A549 (cell line): Measurements from ENCODE around the gene RHOBTB1. TPM values are rescaled to one million over a fixed set of nuclear protein-coding genes. Genes with fewer than 3 reads are reported as not detected.

ENCODE experiments used
- ATAC-seq, 2 experiments: fragments of 200-7000 bp in 1 of 2; fragments of >200 bp in 1 of 2; cut with Nextera tagmentation in 1 of 2; cut with Tn5 transposase in 1 of 2; 3 replicates each; pipeline versions ENCODE4 v1.8.0 to v1.9.1; 2018 to 2020; ENCODE audit warnings: mild to moderate bottlenecking in 1 of 2, moderate library complexity in 1 of 2
- CTCF ChIA-PET: fragments of 300-600 bp; sonication (Branson Sonifier 250); formaldehyde crosslinking; extraction: SDS; loops from one replicate; lab custom pipeline; 2021; ENCODE audit warnings: antibody characterized with exemption, inconsistent platforms; lab: Yijun Ruan, JAX
- POLR2A ChIA-PET: fragments of 350-600 bp; formaldehyde crosslinking; extraction: SDS; loops from one replicate; lab custom pipeline; 2021; ENCODE audit warnings: antibody characterized with exemption, inconsistent platforms; lab: Yijun Ruan, JAX
- DNase-seq, 2 experiments: peaks; one replicate each; pipeline versions ENCODE4 v3.0.0 to v3.0.0-alpha.2; 2011 to 2016; ENCODE audit warnings: low read depth in 1 of 2, low spot score in 1 of 2
- FAIRE-seq: peaks from 2 replicates; lab custom pipeline; 2011; peaks lifted over from hg19 to GRCh38; lab: Jason Lieb, UNC
- H3K27ac ChIP-seq, 2 experiments: fragments of >200 bp; sonication (Bioruptor Twin); formaldehyde crosslinking; 3 replicates each; pipeline ENCODE4 v1.5.1; 2016 to 2017
- H3K4me1 ChIP-seq: fragments of >200 bp; sonication (Bioruptor Twin); formaldehyde crosslinking; 3 replicates; pipeline ENCODE4 v1.6.1; 2016
- H3K4me2 ChIP-seq: fragments of >200 bp; sonication (Bioruptor Twin); formaldehyde crosslinking; 3 replicates; pipeline ENCODE4 v1.6.1; 2016
- H3K4me3 ChIP-seq: fragments of >200 bp; sonication (Bioruptor Twin); formaldehyde crosslinking; 3 replicates; pipeline ENCODE4 v1.5.1; 2016
- H3K9me3 ChIP-seq: fragments of >200 bp; sonication (Bioruptor Twin); formaldehyde crosslinking; 3 replicates; pipeline ENCODE4 v1.6.1; 2016
- ATOH8 ChIP-seq: fragments of 250-450 bp; sonication (Bioruptor Pico); IDR thresholded peaks from 2 replicates; pipeline ENCODE4 v1.5.0; 2020; ENCODE audit warnings: low read depth, mild to moderate bottlenecking, moderate library complexity
- BHLHE40 ChIP-seq: IDR thresholded peaks from 2 replicates; pipeline ENCODE4 v1.6.1; 2012; ENCODE audit warnings: low read depth, low read length, inconsistent platforms
- CBX2 ChIP-seq: fragments of 200-600 bp; sonication (generic); IDR thresholded peaks from 2 replicates; pipeline ENCODE4 v1.6.1; 2016; ENCODE audit warnings: low read depth, mild to moderate bottlenecking, borderline replicate concordance
- CHD2 ChIP-seq: fragments of 150-350 bp; IDR thresholded peaks from 2 replicates; pipeline ENCODE4 v1.6.1; 2014; ENCODE audit warnings: low read length; ENCODE audit not compliant: partially characterized antibody
- ELK1 ChIP-seq: fragments of 150-350 bp; IDR thresholded peaks from 2 replicates; pipeline ENCODE4 v1.6.1; 2014; ENCODE audit warnings: low read depth, mild to moderate bottlenecking, low read length
- EP300 ChIP-seq, 2 experiments: fragments of >200 bp; sonication (Bioruptor Twin); formaldehyde crosslinking; IDR thresholded peaks; 2 replicates in 1 of 2; 3 replicates in 1 of 2; pipeline ENCODE4 v1.6.1; 2016 to 2017
- FOSB ChIP-seq: fragments of 250-450 bp; sonication (Bioruptor Pico); IDR thresholded peaks from 2 replicates; pipeline ENCODE4 v1.5.0; 2020; ENCODE audit warnings: mild to moderate bottlenecking, moderate library complexity
- FOSL2 ChIP-seq, 2 experiments: fragments of 450-650 bp in 1 of 2; fragments of >200 bp in 1 of 2; sonication (Bioruptor Twin) in 1 of 2; formaldehyde crosslinking; IDR thresholded peaks; 2 replicates each; pipeline versions ENCODE4 v1.5.0 to v1.6.1; 2016 to 2020; ENCODE audit warnings: mild to moderate bottlenecking in 1 of 2, moderate library complexity in 1 of 2
- FOXS1 ChIP-seq: fragments of 250-450 bp; sonication (Bioruptor Pico); IDR thresholded peaks from 2 replicates; pipeline ENCODE4 v1.5.0; 2020; ENCODE audit warnings: mild to moderate bottlenecking, moderate library complexity
- GATA3 ChIP-seq: IDR thresholded peaks from 2 replicates; pipeline ENCODE4 v1.6.1; 2012; ENCODE audit warnings: borderline replicate concordance
- HDAC2 ChIP-seq: fragments of 200-600 bp; sonication (generic); IDR thresholded peaks from 2 replicates; pipeline ENCODE4 v1.6.1; 2016
- HEYL ChIP-seq: fragments of 250-450 bp; sonication (Bioruptor Pico); IDR thresholded peaks from 2 replicates; pipeline ENCODE4 v1.8.0; 2021; ENCODE audit warnings: mild to moderate bottlenecking, moderate library complexity
- HOXB13 ChIP-seq: fragments of 250-450 bp; sonication (Bioruptor Pico); IDR thresholded peaks from 2 replicates; pipeline ENCODE4 v1.5.0; 2020; ENCODE audit warnings: low read depth, mild to moderate bottlenecking, moderate library complexity
- HOXB5 ChIP-seq: fragments of 250-450 bp; sonication (Bioruptor Pico); IDR thresholded peaks from 2 replicates; pipeline ENCODE4 v1.5.0; 2020; ENCODE audit warnings: mild to moderate bottlenecking, moderate library complexity
- JUN ChIP-seq, 2 experiments: fragments of >200 bp; sonication (Bioruptor Twin); formaldehyde crosslinking; IDR thresholded peaks; 2 replicates in 1 of 2; 3 replicates in 1 of 2; pipeline ENCODE4 v1.6.1; 2016 to 2017
- KDM1A ChIP-seq: fragments of 200-600 bp; sonication (generic); IDR thresholded peaks from 2 replicates; pipeline ENCODE4 v1.6.1; 2016; ENCODE audit warnings: low read depth, mild to moderate bottlenecking
- MAFK ChIP-seq: fragments of 450-650 bp; IDR thresholded peaks from 2 replicates; pipeline ENCODE4 v1.6.1; 2014; ENCODE audit not compliant: partially characterized antibody
- MAX ChIP-seq: IDR thresholded peaks from 2 replicates; pipeline ENCODE4 v1.6.1; 2012
- MYC ChIP-seq: IDR thresholded peaks from 2 replicates; pipeline ENCODE4 v1.6.1; 2012; ENCODE audit warnings: mild to moderate bottlenecking, inconsistent platforms, low read length, improper control_type of control experiment, borderline replicate concordance
- NFE2L2 ChIP-seq: fragments of 150-350 bp; conservative IDR thresholded peaks from 2 replicates; pipeline ENCODE4 v1.6.1; 2014; ENCODE audit warnings: low read length
- NPAS2 ChIP-seq: fragments of 250-450 bp; sonication (Bioruptor Pico); IDR thresholded peaks from 2 replicates; pipeline ENCODE4 v1.8.0; 2022; ENCODE audit warnings: mild to moderate bottlenecking, moderate library complexity, borderline replicate concordance
- PBX3 ChIP-seq: IDR thresholded peaks from 2 replicates; pipeline ENCODE4 v1.6.1; 2012
- PHF8 ChIP-seq: fragments of 200-600 bp; sonication (generic); IDR thresholded peaks from 2 replicates; pipeline ENCODE4 v1.6.1; 2016; ENCODE audit warnings: low read depth, mild to moderate bottlenecking, antibody characterized with exemption, moderate library complexity, borderline replicate concordance
- POLR2A ChIP-seq: IDR thresholded peaks from 2 replicates; pipeline ENCODE4 v1.6.1; 2012; ENCODE audit warnings: mild to moderate bottlenecking, low read length
- RAD21 ChIP-seq, 2 experiments: fragments of >200 bp in 1 of 2; sonication (Bioruptor Twin) in 1 of 2; formaldehyde crosslinking in 1 of 2; IDR thresholded peaks in 1 of 2; conservative IDR thresholded peaks in 1 of 2; 2 replicates in 1 of 2; 3 replicates in 1 of 2; pipeline ENCODE4 v1.6.1; 2012 to 2018; ENCODE audit warnings: inconsistent platforms in 1 of 2
- RARB ChIP-seq: fragments of 250-450 bp; sonication (Bioruptor Pico); IDR thresholded peaks from 2 replicates; pipeline ENCODE4 v1.8.0; 2021; ENCODE audit warnings: mild to moderate bottlenecking, moderate library complexity
- REST ChIP-seq: fragments of 200-600 bp; sonication (generic); IDR thresholded peaks from 2 replicates; pipeline ENCODE4 v1.6.1; 2016; ENCODE audit warnings: antibody characterized with exemption, mild to moderate bottlenecking, moderate library complexity
- RFX5 ChIP-seq: fragments of 450-650 bp; IDR thresholded peaks from 2 replicates; pipeline ENCODE4 v1.7.1; 2014; ENCODE audit warnings: antibody characterized with exemption, mild to moderate bottlenecking, moderate library complexity
- RNF2 ChIP-seq: fragments of 200-600 bp; sonication (generic); IDR thresholded peaks from 2 replicates; pipeline ENCODE4 v1.6.1; 2016; ENCODE audit warnings: low read depth, mild to moderate bottlenecking, antibody characterized with exemption, moderate library complexity, borderline replicate concordance
- SREBF2 ChIP-seq: fragments of 450-650 bp; IDR thresholded peaks from 2 replicates; pipeline ENCODE4 v1.6.1; 2014; ENCODE audit warnings: mild to moderate bottlenecking, moderate library complexity
- TFCP2L1 ChIP-seq: fragments of 250-450 bp; sonication (Bioruptor Pico); IDR thresholded peaks from 2 replicates; pipeline ENCODE4 v1.5.0; 2021; ENCODE audit warnings: mild to moderate bottlenecking
- ZFP36 ChIP-seq: fragments of 450-650 bp; IDR thresholded peaks from 2 replicates; pipeline ENCODE4 v1.6.1; 2014; ENCODE audit warnings: borderline replicate concordance; ENCODE audit not compliant: partially characterized antibody
- WGBS: methylation state at CpG from one replicate; pipeline ENCODE4 v1.1.6; 2017; ENCODE audit errors: missing lambda C conversion rate; 5-methylcytosine and 5-hydroxymethylcytosine counted together
- polyA plus RNA-seq, 4 experiments: library from polyadenylated mRNA; depleted of rRNA in 3 of 4; stranded (reverse); fragments of >200 nt; fragmentation: RNase III in 1 of 4; extraction: RNeasy Plus Mini Kit Qiagen cat#74134 plus additional on column Dnase treatment in 1 of 4; gene quantifications; 2 replicates in 3 of 4; 3 replicates in 1 of 4; pipeline ENCODE4 v1.2.3, GENCODE V29; 2011 to 2017

The RHOBTB1 gene
- polyA plus RNA-seq, 2 of the 4 experiments (the other 2 are of a cell fraction), result 6.6 to 24.7 TPM

- no peak for TF ChIP-seq FOXS1 (CRISPR knock-in tag)
- no peak for TF ChIP-seq HEYL (CRISPR knock-in tag)
- no peak for TF ChIP-seq HDAC2
- TF ChIP-seq NPAS2, result no peak
- TF ChIP-seq CBX2, result no peak
- TF ChIP-seq POLR2A, result no peak
- no peak for TF ChIP-seq MAX
- TF ChIP-seq ATOH8 (CRISPR knock-in tag), result no peak
- no peak for TF ChIP-seq RARB (CRISPR knock-in tag)
- TF ChIP-seq TFCP2L1 (CRISPR knock-in tag), result no peak
- TF ChIP-seq HOXB13 (CRISPR knock-in tag), result no peak
- no peak for TF ChIP-seq REST
- no peak for TF ChIP-seq MAFK
- no peak for TF ChIP-seq KDM1A
- no peak for TF ChIP-seq RFX5
- TF ChIP-seq, all 56 proteins: peak for 0
- Histone ChIP-seq H3K4me1 (no peaks in the 10 kb centered on the region), H3K27ac (no peak overlapping the region), H3K9me3 (no peaks in the 10 kb centered on the region), H3K4me2 (no peak overlapping the region), H3K4me3 (no peak overlapping the region)
- ChIA-PET POLR2A (no interaction called here), CTCF (no interaction called here)
- no peak for DNase-seq
- WGBS, result 94% methylated on average over 2 of the region's 2 CpGs
- no peak for FAIRE-seq
- no peak for ATAC-seq
Measured at GRCh38 chr10:60877777-60878120, 66.2 kb downstream of the RHOBTB1 start.

GRCh38 chr10:60877061-60877776, 66.8 kb downstream of the RHOBTB1 start:
- no peak for ATAC-seq
- no peaks in the 10 kb centered on the region for H3K4me1 ChIP-seq
- ChIA-PET POLR2A (no interaction called here), CTCF (no interaction called here)
- no peak overlapping the region for H3K4me3 ChIP-seq
- no peak for DNase-seq
- no peak overlapping the region for H3K4me2 ChIP-seq
- no peak overlapping the region for H3K27ac ChIP-seq
- H3K9me3 ChIP-seq, result no peaks in the 10 kb centered on the region
- 96% methylated on average over 3 of the region's 3 CpGs for WGBS
- no peak for TF ChIP-seq ZFP36
- TF ChIP-seq SREBF2, result no peak
- no peak for TF ChIP-seq JUN (IDR thresholded peaks at IDR 0.05)
- no peak for TF ChIP-seq PHF8
- TF ChIP-seq ELK1, result no peak
- no peak for TF ChIP-seq PBX3
- no peak for TF ChIP-seq FOXS1 (CRISPR knock-in tag)
- TF ChIP-seq CHD2, result no peak
- no peak for TF ChIP-seq MYC
- TF ChIP-seq HOXB5 (CRISPR knock-in tag), result no peak
- TF ChIP-seq GATA3, result no peak
- TF ChIP-seq NFE2L2, result no peak
- TF ChIP-seq RNF2, result no peak
- TF ChIP-seq EP300 (IDR thresholded peaks at IDR 0.05), result no peak
- TF ChIP-seq BHLHE40, result no peak
- TF ChIP-seq FOSL2 (IDR thresholded peaks at IDR 0.05), result no peak
- no peak for TF ChIP-seq FOSL2 (CRISPR knock-in tag; IDR thresholded peaks at IDR 0.05)
- no peak for TF ChIP-seq MAFK
- TF ChIP-seq FOSB (CRISPR knock-in tag), result no peak
- no peak for TF ChIP-seq RAD21 (conservative IDR thresholded peaks at IDR 0.05 in 1 of 2, IDR thresholded peaks at IDR 0.05 in 1 of 2)
- FAIRE-seq, result no peak
